HepG2 (cell line): ENCODE results near the gene UTS2R. TPM values are rescaled to one million over a fixed set of nuclear protein-coding genes. Genes with fewer than 3 reads are reported as not detected.

Experiments used
- EZH2 ChIP-seq: conservative IDR thresholded peaks from 2 replicates; pipeline ENCODE4 v1.6.1; 2012; ENCODE audit warnings: mild to moderate bottlenecking, low read depth, low read length, moderate library complexity
- GATAD2A ChIP-seq: IDR thresholded peaks from 2 replicates; pipeline ENCODE4 v1.6.1; 2016
- HNF4G ChIP-seq, 2 experiments: sonication (generic) in 1 of 2; formaldehyde crosslinking in 1 of 2; IDR thresholded peaks; 2 replicates each; pipeline versions ENCODE4 v1.4.0 to v1.6.1; 2011 to 2020; ENCODE audit warnings: borderline replicate concordance in 2 of 2, low read depth in 2 of 2, mild to moderate bottlenecking in 2 of 2, low read length in 1 of 2, missing genetic modification reagents in 1 of 2, moderate library complexity in 1 of 2
- KAT8 ChIP-seq: IDR thresholded peaks from 2 replicates; pipeline ENCODE4 v1.6.1; 2016; ENCODE audit warnings: missing genetic modification reagents, missing compliant biosample characterization
- MTF2 ChIP-seq: sonication (generic); formaldehyde crosslinking; IDR thresholded peaks from 2 replicates; pipeline ENCODE4 v1.5.0; 2020; ENCODE audit warnings: missing genetic modification reagents, borderline replicate concordance
- NR2F6 ChIP-seq, 2 experiments: IDR thresholded peaks; 2 replicates each; pipeline ENCODE4 v1.6.1; 2016; ENCODE audit warnings: antibody characterized with exemption in 1 of 2, mild to moderate bottlenecking in 1 of 2
- RELA ChIP-seq: sonication (generic); formaldehyde crosslinking; IDR thresholded peaks from 2 replicates; pipeline ENCODE4 v1.4.0; 2020; ENCODE audit warnings: missing genetic modification reagents
- RXRB ChIP-seq: IDR thresholded peaks from 2 replicates; pipeline ENCODE4 v1.6.1; 2016; ENCODE audit warnings: borderline replicate concordance, missing genetic modification reagents, missing compliant biosample characterization
- ZNF713 ChIP-seq: sonication (generic); formaldehyde crosslinking; IDR thresholded peaks from 2 replicates; pipeline ENCODE4 v1.4.0; 2020; ENCODE audit warnings: mild to moderate bottlenecking, missing genetic modification reagents
- polyA plus RNA-seq, 8 experiments: library from polyadenylated mRNA; depleted of rRNA in 3 of 8; stranded (reverse) in 7 of 8; unstranded in 1 of 8; fragments of >200 nt; fragmentation: Illumina TruSeq in 4 of 8; extraction: Trizol in 4 of 8; gene quantifications; 2 replicates each; pipeline versions ENCODE4 v1.2.1 to v1.2.3, GENCODE V29; 2011 to 2016; ENCODE audit warnings: low read depth in 4 of 8, missing spikeins in 1 of 8, mixed read lengths in 1 of 8; ENCODE audit not compliant: insufficient read depth in 1 of 8
- total RNA-seq, 5 experiments: library from RNA; depleted of rRNA; stranded (reverse); fragments of >200 nt; fragmentation: Illumina TruSeq; extraction: Trizol; gene quantifications; 2 replicates each; pipeline ENCODE4 v1.2.3, GENCODE V29; 2016; ENCODE audit warnings: low read depth in 1 of 5
- TF ChIP-seq, protein P1 (sequence below): sonication (generic); formaldehyde crosslinking; IDR thresholded peaks from 2 replicates; pipeline ENCODE4 v1.4.0; 2020; ENCODE audit warnings: missing genetic modification reagents, borderline replicate concordance
- TF ChIP-seq, protein P2 (sequence below): sonication (generic); formaldehyde crosslinking; IDR thresholded peaks from 2 replicates; pipeline ENCODE4 v1.8.0; 2022; ENCODE audit warnings: mild to moderate bottlenecking, missing genetic modification reagents, moderate library complexity
- TF ChIP-seq, protein P3 (sequence below): IDR thresholded peaks from 2 replicates; pipeline ENCODE4 v1.6.1; 2012; ENCODE audit warnings: low read depth, low read length, improper control_type of control experiment
- TF ChIP-seq, protein P4 (sequence below): sonication (generic); formaldehyde crosslinking; IDR thresholded peaks from 2 replicates; pipeline ENCODE4 v1.9.0; 2022; ENCODE audit warnings: low read depth, missing genetic modification reagents
- TF ChIP-seq, protein P5 (sequence below): sonication (generic); formaldehyde crosslinking; IDR thresholded peaks from 2 replicates; pipeline ENCODE4 v1.9.0; 2021; ENCODE audit warnings: missing genetic modification reagents, borderline replicate concordance

Gene UTS2R
- total and polyA plus RNA-seq, 2 of the 13 experiments (the other 11 are each of a cell fraction or from before 2014, with no cell fraction given), result 0.13 to 0.15 TPM

DNA sequence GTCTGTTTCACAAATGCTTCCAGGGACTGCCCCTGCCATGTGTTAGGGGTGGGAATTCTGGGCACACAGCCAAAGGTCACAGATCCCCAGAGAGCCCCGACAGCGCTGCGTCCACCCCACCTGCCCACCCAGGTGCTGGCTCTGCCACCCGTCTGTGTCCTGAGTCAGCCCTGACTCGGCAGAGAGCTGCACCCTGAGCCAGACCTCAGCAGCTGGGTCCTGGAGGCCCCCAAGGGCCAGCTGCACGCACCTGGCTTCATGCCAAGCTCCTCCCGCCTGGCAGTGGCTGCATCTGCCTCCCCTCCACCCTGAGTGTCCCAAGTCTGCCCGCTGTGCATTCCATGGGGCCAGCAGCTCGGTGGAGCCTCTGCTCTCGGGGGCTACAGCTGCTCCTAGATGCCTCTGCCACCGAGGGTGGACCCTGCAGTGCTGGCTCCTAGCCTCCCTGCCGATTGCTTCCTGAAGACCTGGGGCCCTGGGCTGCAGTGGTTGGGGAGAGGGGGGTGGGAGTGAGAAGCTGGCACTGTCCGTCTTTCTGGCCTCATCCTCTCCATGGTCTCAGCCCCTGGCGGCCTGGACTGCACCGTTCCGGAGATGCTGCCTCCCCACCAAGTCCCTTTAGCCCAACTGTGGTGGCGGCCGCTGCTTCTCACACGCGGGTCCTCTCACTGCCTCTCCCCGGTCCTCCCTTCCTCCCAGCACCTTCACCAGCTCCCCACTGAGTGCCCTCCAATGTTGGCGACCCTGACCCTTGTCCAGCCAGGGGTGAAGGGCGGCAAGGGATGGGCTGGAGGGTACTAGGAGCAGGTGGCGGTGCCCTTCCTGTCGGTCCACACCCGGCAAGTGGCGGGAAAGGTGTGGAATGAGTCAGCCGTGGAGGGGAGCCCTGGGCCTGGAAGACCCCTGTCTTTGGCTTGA lies 41.0 kb upstream of the UTS2R start (continued):
- TF ChIP-seq, protein P1, sequence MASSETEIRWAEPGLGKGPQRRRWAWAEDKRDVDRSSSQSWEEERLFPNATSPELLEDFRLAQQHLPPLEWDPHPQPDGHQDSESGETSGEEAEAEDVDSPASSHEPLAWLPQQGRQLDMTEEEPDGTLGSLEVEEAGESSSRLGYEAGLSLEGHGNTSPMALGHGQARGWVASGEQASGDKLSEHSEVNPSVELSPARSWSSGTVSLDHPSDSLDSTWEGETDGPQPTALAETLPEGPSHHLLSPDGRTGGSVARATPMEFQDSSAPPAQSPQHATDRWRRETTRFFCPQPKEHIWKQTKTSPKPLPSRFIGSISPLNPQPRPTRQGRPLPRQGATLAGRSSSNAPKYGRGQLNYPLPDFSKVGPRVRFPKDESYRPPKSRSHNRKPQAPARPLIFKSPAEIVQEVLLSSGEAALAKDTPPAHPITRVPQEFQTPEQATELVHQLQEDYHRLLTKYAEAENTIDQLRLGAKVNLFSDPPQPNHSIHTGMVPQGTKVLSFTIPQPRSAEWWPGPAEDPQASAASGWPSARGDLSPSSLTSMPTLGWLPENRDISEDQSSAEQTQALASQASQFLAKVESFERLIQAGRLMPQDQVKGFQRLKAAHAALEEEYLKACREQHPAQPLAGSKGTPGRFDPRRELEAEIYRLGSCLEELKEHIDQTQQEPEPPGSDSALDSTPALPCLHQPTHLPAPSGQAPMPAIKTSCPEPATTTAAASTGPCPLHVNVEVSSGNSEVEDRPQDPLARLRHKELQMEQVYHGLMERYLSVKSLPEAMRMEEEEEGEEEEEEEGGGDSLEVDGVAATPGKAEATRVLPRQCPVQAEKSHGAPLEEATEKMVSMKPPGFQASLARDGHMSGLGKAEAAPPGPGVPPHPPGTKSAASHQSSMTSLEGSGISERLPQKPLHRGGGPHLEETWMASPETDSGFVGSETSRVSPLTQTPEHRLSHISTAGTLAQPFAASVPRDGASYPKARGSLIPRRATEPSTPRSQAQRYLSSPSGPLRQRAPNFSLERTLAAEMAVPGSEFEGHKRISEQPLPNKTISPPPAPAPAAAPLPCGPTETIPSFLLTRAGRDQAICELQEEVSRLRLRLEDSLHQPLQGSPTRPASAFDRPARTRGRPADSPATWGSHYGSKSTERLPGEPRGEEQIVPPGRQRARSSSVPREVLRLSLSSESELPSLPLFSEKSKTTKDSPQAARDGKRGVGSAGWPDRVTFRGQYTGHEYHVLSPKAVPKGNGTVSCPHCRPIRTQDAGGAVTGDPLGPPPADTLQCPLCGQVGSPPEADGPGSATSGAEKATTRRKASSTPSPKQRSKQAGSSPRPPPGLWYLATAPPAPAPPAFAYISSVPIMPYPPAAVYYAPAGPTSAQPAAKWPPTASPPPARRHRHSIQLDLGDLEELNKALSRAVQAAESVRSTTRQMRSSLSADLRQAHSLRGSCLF (CRISPR knock-in tag), result no peak
- peak; percentile 83 for TF ChIP-seq RXRB (CRISPR knock-in tag)
- TF ChIP-seq, protein P2, sequence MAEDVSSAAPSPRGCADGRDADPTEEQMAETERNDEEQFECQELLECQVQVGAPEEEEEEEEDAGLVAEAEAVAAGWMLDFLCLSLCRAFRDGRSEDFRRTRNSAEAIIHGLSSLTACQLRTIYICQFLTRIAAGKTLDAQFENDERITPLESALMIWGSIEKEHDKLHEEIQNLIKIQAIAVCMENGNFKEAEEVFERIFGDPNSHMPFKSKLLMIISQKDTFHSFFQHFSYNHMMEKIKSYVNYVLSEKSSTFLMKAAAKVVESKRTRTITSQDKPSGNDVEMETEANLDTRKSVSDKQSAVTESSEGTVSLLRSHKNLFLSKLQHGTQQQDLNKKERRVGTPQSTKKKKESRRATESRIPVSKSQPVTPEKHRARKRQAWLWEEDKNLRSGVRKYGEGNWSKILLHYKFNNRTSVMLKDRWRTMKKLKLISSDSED (CRISPR knock-in tag), result no peak
- TF ChIP-seq, protein P3, sequence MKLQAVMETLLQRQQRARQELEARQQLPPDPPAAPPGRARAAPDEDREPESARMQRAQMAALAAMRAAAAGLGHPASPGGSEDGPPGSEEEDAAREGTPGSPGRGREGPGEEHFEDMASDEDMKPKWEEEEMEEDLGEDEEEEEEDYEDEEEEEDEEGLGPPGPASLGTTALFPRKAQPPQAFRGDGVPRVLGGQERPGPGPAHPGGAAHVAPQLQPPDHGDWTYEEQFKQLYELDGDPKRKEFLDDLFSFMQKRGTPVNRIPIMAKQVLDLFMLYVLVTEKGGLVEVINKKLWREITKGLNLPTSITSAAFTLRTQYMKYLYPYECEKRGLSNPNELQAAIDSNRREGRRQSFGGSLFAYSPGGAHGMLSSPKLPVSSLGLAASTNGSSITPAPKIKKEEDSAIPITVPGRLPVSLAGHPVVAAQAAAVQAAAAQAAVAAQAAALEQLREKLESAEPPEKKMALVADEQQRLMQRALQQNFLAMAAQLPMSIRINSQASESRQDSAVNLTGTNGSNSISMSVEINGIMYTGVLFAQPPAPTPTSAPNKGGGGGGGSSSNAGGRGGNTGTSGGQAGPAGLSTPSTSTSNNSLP, result 0 out of 2 replicates have a peak, but pooled peaks have one; percentile 8
- TF ChIP-seq HNF4G (IDR thresholded peaks at IDR 0.05; ENCODE audit: borderline replicate concordance, low read depth, low read length), result peak; percentile 73; the same call in 1 of the 2 replicates
- TF ChIP-seq HNF4G (CRISPR knock-in tag; IDR thresholded peaks at IDR 0.05; ENCODE audit: borderline replicate concordance, low read depth), result peak; percentile 63; the same call in 1 of the 2 replicates
- peak; percentile 74 for TF ChIP-seq KAT8 (CRISPR knock-in tag)
- TF ChIP-seq, protein P4, sequence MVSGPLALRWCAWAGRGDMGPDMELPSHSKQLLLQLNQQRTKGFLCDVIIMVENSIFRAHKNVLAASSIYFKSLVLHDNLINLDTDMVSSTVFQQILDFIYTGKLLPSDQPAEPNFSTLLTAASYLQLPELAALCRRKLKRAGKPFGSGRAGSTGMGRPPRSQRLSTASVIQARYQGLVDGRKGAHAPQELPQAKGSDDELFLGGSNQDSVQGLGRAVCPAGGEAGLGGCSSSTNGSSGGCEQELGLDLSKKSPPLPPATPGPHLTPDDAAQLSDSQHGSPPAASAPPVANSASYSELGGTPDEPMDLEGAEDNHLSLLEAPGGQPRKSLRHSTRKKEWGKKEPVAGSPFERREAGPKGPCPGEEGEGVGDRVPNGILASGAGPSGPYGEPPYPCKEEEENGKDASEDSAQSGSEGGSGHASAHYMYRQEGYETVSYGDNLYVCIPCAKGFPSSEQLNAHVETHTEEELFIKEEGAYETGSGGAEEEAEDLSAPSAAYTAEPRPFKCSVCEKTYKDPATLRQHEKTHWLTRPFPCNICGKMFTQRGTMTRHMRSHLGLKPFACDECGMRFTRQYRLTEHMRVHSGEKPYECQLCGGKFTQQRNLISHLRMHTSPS (CRISPR knock-in tag), result peak; percentile 96
- TF ChIP-seq EZH2, result no peak
- TF ChIP-seq NR2F6 (IDR thresholded peaks at IDR 0.05), result peak; percentile 77
- TF ChIP-seq NR2F6 (CRISPR knock-in tag; IDR thresholded peaks at IDR 0.05), result peak; percentile 87
- TF ChIP-seq MTF2 (CRISPR knock-in tag), result no peak
- no peak; the same call in 1 of the 2 replicates for TF ChIP-seq RELA
- TF ChIP-seq GATAD2A (CRISPR knock-in tag), result peak; percentile 88
- no peak for TF ChIP-seq ZNF713 (CRISPR knock-in tag)
- TF ChIP-seq, protein P5, sequence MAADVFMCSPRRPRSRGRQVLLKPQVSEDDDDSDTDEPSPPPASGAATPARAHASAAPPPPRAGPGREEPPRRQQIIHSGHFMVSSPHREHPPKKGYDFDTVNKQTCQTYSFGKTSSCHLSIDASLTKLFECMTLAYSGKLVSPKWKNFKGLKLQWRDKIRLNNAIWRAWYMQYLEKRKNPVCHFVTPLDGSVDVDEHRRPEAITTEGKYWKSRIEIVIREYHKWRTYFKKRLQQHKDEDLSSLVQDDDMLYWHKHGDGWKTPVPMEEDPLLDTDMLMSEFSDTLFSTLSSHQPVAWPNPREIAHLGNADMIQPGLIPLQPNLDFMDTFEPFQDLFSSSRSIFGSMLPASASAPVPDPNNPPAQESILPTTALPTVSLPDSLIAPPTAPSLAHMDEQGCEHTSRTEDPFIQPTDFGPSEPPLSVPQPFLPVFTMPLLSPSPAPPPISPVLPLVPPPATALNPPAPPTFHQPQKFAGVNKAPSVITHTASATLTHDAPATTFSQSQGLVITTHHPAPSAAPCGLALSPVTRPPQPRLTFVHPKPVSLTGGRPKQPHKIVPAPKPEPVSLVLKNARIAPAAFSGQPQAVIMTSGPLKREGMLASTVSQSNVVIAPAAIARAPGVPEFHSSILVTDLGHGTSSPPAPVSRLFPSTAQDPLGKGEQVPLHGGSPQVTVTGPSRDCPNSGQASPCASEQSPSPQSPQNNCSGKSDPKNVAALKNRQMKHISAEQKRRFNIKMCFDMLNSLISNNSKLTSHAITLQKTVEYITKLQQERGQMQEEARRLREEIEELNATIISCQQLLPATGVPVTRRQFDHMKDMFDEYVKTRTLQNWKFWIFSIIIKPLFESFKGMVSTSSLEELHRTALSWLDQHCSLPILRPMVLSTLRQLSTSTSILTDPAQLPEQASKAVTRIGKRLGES (CRISPR knock-in tag), result no peak
